Measurements from ENCODE around the gene ACACA.

Gene ACACA

DNA sequence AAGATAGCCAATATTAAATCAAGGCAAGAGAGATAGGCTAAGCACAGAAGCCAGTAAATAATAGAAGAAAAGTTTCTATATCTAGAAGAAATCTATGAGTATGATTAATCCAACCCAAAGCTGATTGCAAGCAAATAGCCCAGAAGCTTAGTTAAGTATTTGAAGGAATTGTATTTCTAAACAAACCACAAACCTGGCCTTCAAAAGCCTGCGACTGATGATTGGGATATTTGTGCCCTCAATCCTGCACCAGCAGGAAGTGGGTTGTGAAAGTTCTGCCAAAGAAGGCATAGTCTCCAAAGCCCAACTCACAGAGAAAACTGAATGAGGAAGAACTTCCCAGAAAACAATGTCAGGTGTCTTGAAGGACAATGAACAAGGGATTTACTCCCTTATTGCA lies 145.3 kb downstream of the ACACA start:
- POLR2A ChIA-PET, result no interaction called here
- CTCF ChIA-PET, result interaction anchor here (0.6 kb wide), 1 partner anchor 113 kb away, joined by 3 read pairs; no protein-coding TSS in a partner anchor
- H3K4me3 ChIP-seq (ENCODE audit: low read depth, low read length), result no peak overlapping the region
- DNase-seq (ENCODE audit: low read depth, low spot score), result no peak
- TF ChIP-seq, protein P1, sequence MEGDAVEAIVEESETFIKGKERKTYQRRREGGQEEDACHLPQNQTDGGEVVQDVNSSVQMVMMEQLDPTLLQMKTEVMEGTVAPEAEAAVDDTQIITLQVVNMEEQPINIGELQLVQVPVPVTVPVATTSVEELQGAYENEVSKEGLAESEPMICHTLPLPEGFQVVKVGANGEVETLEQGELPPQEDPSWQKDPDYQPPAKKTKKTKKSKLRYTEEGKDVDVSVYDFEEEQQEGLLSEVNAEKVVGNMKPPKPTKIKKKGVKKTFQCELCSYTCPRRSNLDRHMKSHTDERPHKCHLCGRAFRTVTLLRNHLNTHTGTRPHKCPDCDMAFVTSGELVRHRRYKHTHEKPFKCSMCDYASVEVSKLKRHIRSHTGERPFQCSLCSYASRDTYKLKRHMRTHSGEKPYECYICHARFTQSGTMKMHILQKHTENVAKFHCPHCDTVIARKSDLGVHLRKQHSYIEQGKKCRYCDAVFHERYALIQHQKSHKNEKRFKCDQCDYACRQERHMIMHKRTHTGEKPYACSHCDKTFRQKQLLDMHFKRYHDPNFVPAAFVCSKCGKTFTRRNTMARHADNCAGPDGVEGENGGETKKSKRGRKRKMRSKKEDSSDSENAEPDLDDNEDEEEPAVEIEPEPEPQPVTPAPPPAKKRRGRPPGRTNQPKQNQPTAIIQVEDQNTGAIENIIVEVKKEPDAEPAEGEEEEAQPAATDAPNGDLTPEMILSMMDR (IDR thresholded peaks at IDR 0.05; ENCODE audit: insufficient read depth, low read length, missing control alignments), result no peak

DNA sequence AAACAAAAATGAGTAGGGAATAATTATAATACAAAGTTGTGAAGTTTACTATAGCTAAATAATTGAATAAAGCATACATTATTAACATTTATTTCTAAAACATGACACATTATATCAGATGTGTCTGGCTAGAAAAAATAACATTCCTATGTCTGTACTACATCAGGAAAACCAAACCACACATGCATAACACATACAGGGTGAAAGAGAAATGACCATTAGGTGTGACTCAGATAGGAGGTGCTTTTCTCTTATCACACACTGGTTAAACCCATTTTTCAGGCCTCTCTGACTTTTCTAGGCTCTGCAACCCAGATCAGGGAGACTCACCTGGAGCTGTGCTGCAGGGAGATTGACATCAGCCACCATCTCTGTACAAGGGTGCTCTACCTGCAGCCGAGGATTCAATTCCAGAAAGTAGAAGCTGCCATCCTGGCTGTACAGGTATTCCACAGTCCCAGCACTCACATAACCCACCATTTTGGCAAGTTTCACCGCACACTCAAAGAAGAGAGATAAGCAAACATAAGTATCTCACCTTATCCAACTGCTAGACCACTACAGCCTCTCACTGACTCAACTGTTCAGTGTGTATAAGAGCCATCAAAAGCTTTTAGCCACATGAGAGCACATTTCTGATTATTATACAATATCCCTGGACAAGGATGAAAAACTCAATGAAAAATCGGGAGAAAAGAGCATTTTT lies 147.5 kb downstream of the ACACA start:
- CTCF ChIA-PET, result interaction anchor here (1.4 to 2.3 kb wide), 2 partner anchors 17 to 20 kb away, joined by 3 to 7 read pairs; no protein-coding TSS in a partner anchor
- TF ChIP-seq, protein P1 (IDR thresholded peaks at IDR 0.05; ENCODE audit: insufficient read depth, low read length, missing control alignments), result no peak
- no peak for DNase-seq (ENCODE audit: low read depth, low spot score)
- no peak overlapping the region for H3K4me3 ChIP-seq (ENCODE audit: low read depth, low read length)
- POLR2A ChIA-PET, result no interaction called here

DNA sequence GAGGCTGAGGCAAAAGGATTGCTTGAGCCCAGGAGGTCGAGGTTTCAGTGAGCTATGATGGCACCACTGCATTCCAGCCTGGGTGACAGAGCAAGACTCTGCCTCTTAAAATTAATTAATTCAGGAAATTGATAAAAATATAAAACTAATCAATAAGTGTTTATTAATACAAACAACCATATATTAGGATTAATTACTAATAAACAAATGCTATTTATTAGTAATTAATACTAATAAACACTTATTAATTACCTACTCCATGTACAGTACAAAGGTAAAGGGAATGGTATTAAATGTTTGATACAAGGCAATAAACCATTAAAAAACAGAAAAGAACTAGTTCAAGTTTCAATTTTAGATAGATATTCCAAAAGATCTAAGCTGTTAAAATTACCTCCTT lies 150.0 kb downstream of the ACACA start:
- DNase-seq (ENCODE audit: low read depth, low spot score), result no peak
- CTCF ChIA-PET, result interaction anchor here (2.3 to 2.8 kb wide), 2 partner anchors 17 to 116 kb away, joined by 8 to 14 read pairs; no protein-coding TSS in a partner anchor
- TF ChIP-seq, protein P1 (IDR thresholded peaks at IDR 0.05; ENCODE audit: insufficient read depth, low read length, missing control alignments), result no peak
- no peak overlapping the region for H3K4me3 ChIP-seq (ENCODE audit: low read depth, low read length)
- POLR2A ChIA-PET, result no interaction called here

DNA sequence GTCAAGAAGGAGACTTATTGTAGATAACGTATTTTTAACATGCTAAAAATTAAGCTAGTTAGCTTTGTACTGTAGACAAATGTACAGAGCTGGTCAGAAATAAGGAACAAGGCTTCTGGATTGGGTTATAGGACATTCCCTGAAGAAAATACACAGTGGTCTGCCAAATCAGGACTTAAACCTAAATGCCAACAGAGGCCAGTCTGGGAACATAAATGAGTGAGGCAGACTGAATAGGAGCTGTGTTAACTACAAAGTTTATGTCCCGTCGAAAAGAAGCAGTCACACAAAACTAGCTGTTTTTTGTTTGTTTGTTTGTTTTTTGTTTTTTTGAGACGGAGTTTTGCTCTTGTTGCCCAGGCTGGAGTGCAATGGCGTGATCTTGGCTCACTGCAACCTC lies 151.2 kb downstream of the ACACA start:
- ChIA-PET POLR2A (interaction anchor here (0.5 kb wide), 1 partner anchor 764 kb away, joined by 3 read pairs; no protein-coding TSS in a partner anchor), CTCF (interaction anchor here (0.9 to 2.8 kb wide), 3 partner anchors 16 to 623 kb away, joined by 3 to 14 read pairs (median 8); no protein-coding TSS in a partner anchor)
- TF ChIP-seq, protein P1 (IDR thresholded peaks at IDR 0.05; ENCODE audit: insufficient read depth, low read length, missing control alignments), result no peak
- H3K4me3 ChIP-seq (ENCODE audit: low read depth, low read length), result no peak overlapping the region
- DNase-seq (ENCODE audit: low read depth, low spot score), result no peak

- POLR2A ChIA-PET, result no interaction called here
These were observed 158.8 kb downstream of the ACACA start for GRCh38 chr17:37247825-37248224.

GRCh38 chr17:37246085-37246484 lies 160.6 kb downstream of the ACACA start:
- TF ChIP-seq, protein P1 (IDR thresholded peaks at IDR 0.05; ENCODE audit: insufficient read depth, low read length, missing control alignments), result no peak
- CTCF ChIA-PET, result no interaction called here
- POLR2A ChIA-PET, result no interaction called here
- H3K4me3 ChIP-seq (ENCODE audit: low read depth, low read length), result no peak overlapping the region
- DNase-seq (ENCODE audit: low read depth, low spot score), result no peak

More at GRCh38 chr17:37247825-37248224, 158.8 kb downstream of the ACACA start:
- CTCF ChIA-PET, result interaction anchor here (3.4 kb wide), 1 partner anchor 8 kb away, joined by 25 read pairs; no protein-coding TSS in a partner anchor
- TF ChIP-seq, protein P1 (IDR thresholded peaks at IDR 0.05; ENCODE audit: insufficient read depth, low read length, missing control alignments), result no peak
- no peak for DNase-seq (ENCODE audit: low read depth, low spot score)
- no peak overlapping the region for H3K4me3 ChIP-seq (ENCODE audit: low read depth, low read length)
